Eye (tissue), 1 donor: ENCODE results near the gene RNASEH2A.
"Not testable (repeated sequence)": the region's sequence is repeated elsewhere in the genome, so short reads cannot be mapped to it uniquely, and the experiment has no call there.

Source experiments
- DNase-seq: peaks from one replicate; pipeline ENCODE4 v3.0.0-alpha.2; 2015

The RNASEH2A gene

GRCh38 chr19:12834566-12834943, 28.2 kb downstream of the RNASEH2A start, which contains the start of gene RTBDN:
Gene RTBDN, minus strand, starts transcription at chr19:12834579. Its CDS starts 4,600 bp downstream, at chr19:12829979.
- no peak for DNase-seq

- peak; percentile 67 for DNase-seq
These were observed 28.8 kb downstream of the RNASEH2A start for GRCh38 chr19:12834976-12835757.

GRCh38 chr19:12836529-12836863, 30.1 kb downstream of the RNASEH2A start:
- DNase-seq = no peak

- DNase-seq = peak; percentile 8
These were observed 30.8 kb downstream of the RNASEH2A start for GRCh38 chr19:12837225-12837624.

GRCh38 chr19:12838182-12838885, 31.9 kb downstream of the RNASEH2A start, which contains the start of gene MAST1:
Gene MAST1, plus strand, starts transcription at chr19:12838515. Its CDS starts 58 bp downstream, at chr19:12838573.
- peak; percentile 79 for DNase-seq

- DNase-seq = peak; percentile 63
These were observed 32.7 kb downstream of the RNASEH2A start for GRCh38 chr19:12838886-12839756.

- DNase-seq = peak; percentile 88
These were observed 34.0 kb downstream of the RNASEH2A start for GRCh38 chr19:12840091-12841079.

- peak; percentile 92 for DNase-seq
These were observed 34.7 kb downstream of the RNASEH2A start for GRCh38 chr19:12841094-12841493.

GRCh38 chr19:12842511-12842910, 36.1 kb downstream of the RNASEH2A start:
- no peak for DNase-seq

GRCh38 chr19:12843328-12843727, 36.9 kb downstream of the RNASEH2A start:
- DNase-seq = no peak

GRCh38 chr19:12843999-12844732, 37.8 kb downstream of the RNASEH2A start:
- no peak for DNase-seq

- not testable (repeated sequence) for DNase-seq
These were observed 40.2 kb downstream of the RNASEH2A start for GRCh38 chr19:12846613-12847012.

- DNase-seq = peak; percentile 93
These were observed 41.1 kb downstream of the RNASEH2A start for GRCh38 chr19:12847159-12848139.

GRCh38 chr19:12856653-12857052, 50.3 kb downstream of the RNASEH2A start:
- DNase-seq = no peak

- DNase-seq = no peak
These were observed 51.9 kb downstream of the RNASEH2A start for GRCh38 chr19:12858041-12858928.

GRCh38 chr19:12859546-12859945, 53.2 kb downstream of the RNASEH2A start:
- DNase-seq = no peak
